GM18861 (cell line): ENCODE data around the gene TSPAN5.
"Not testable (repeated sequence)": the region's sequence is repeated elsewhere in the genome, so short reads cannot be mapped to it uniquely, and the experiment has no call there.

Experiments
- ATAC-seq: cut with Tn5 transposase; IDR thresholded peaks from one replicate; pipeline ENCODE4 v1.9.1; 2021; ENCODE audit not compliant: unreplicated experiment

The TSPAN5 gene

GRCh38 chr4:98503676-98504075 is 154.7 kb downstream of the TSPAN5 start:
- ATAC-seq, result no peak

- ATAC-seq, result no peak
Measured at GRCh38 chr4:98502624-98503023, 155.8 kb downstream of the TSPAN5 start.

GRCh38 chr4:98502031-98502430 is 156.4 kb downstream of the TSPAN5 start:
- no peak for ATAC-seq

GRCh38 chr4:98501383-98501782 is 157.0 kb downstream of the TSPAN5 start:
- no peak for ATAC-seq

- no peak for ATAC-seq
Measured at GRCh38 chr4:98498774-98499173, 159.6 kb downstream of the TSPAN5 start.

GRCh38 chr4:98496152-98496845 is 162.1 kb downstream of the TSPAN5 start:
- ATAC-seq, result no peak

- ATAC-seq, result no peak
Measured at GRCh38 chr4:98493296-98493695, 165.1 kb downstream of the TSPAN5 start.

GRCh38 chr4:98491899-98492559 is 166.4 kb downstream of the TSPAN5 start:
- ATAC-seq, result no peak

GRCh38 chr4:98490251-98490650 is 168.2 kb downstream of the TSPAN5 start:
- ATAC-seq, result no peak

GRCh38 chr4:98485816-98486345 is 172.5 kb downstream of the TSPAN5 start:
- no peak for ATAC-seq

GRCh38 chr4:98484031-98484430 is 174.4 kb downstream of the TSPAN5 start:
- no peak for ATAC-seq

GRCh38 chr4:98482847-98483806 is 175.3 kb downstream of the TSPAN5 start:
- ATAC-seq, result peak; percentile 94

- no peak for ATAC-seq
Measured at GRCh38 chr4:98482503-98482846, 175.9 kb downstream of the TSPAN5 start.

- no peak for ATAC-seq
Measured at GRCh38 chr4:98481167-98481566, 177.2 kb downstream of the TSPAN5 start.

- ATAC-seq, result no peak
Measured at GRCh38 chr4:98480535-98480934, 177.9 kb downstream of the TSPAN5 start.

GRCh38 chr4:98479590-98479989 is 178.8 kb downstream of the TSPAN5 start:
- not testable (repeated sequence) for ATAC-seq

GRCh38 chr4:98476891-98477290 is 181.5 kb downstream of the TSPAN5 start:
- ATAC-seq, result no peak

- no peak for ATAC-seq
Measured at GRCh38 chr4:98474408-98474844, 184.0 kb downstream of the TSPAN5 start.

GRCh38 chr4:98473046-98473445 is 185.4 kb downstream of the TSPAN5 start:
- ATAC-seq, result no peak

- no peak for ATAC-seq
Measured at GRCh38 chr4:98470831-98471230, 187.6 kb downstream of the TSPAN5 start.

GRCh38 chr4:98470366-98470765 is 188.0 kb downstream of the TSPAN5 start:
- no peak for ATAC-seq
